HG03025 (cell line): ENCODE measurements around the gene CDH8.

Experiments used
- ATAC-seq: cut with Tn5 transposase; IDR thresholded peaks from one replicate; pipeline ENCODE4 v1.9.1; 2021; ENCODE audit warnings: mild to moderate bottlenecking, moderate library complexity; ENCODE audit not compliant: unreplicated experiment, low FRiP score

CDH8 gene

DNA sequence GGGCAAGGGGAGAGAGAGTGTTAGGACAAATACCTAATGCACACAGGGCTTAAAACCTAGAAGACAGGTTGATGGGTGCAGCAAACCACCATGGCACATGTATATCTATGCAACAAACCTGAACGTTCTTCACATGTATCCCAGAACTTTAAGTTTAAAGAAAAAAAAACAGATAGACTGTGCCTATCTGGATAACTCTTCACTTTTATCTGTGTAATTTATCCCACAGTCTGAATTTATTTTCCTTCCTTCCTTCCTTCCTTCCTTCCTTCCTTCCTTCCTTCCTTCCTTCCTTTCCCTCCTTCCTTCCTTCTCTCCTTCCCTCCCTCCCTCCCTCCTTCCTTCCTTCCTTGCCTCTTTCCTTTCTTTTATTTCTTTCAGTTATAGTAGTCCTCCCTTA is 370.7 kb downstream of the CDH8 start:
- ATAC-seq = no peak

DNA sequence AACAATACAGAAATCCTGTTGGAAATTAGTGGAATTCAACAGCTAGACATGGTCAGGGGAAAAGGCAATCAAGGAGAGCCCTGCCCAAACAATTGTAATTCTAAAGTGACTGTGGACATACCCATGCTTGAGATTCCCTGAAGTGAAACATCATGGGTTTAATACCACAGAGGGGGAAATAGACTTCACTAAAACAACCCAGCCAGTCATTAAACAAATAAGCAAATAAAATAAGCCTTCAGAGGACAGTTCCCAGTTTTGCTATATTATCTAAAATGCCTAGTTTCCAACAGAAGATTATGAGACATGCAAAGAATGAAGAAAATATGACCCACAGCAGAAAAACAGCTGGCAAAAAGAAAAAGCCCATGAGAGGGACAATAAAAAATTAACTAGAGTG is 376.3 kb downstream of the CDH8 start:
- ATAC-seq = no peak

- ATAC-seq = no peak
Measured at GRCh38 chr16:61654962-61655361, 381.3 kb downstream of the CDH8 start.

DNA sequence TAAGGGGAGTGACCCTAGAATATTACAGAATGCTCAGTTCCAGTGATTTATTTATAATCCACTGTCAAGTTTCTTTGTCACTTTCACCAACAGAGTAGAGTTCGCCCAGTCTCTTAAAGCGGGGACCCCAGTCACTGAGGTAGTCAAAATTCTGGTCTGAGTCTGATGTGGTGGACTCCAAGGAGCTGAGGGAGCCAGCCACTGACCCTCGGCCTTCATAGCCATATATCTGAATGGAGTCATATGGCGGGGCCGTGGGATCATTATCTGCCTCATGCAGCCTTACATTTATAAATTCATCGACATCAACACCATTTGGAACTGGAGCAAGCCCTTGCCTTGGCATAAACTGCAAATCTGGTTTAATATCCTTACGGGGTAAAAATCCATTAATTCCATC is 382.7 kb downstream of the CDH8 start:
- ATAC-seq = no peak

GRCh38 chr16:61645561-61645960 is 390.7 kb downstream of the CDH8 start:
- ATAC-seq = no peak

GRCh38 chr16:61644736-61645135 is 391.5 kb downstream of the CDH8 start:
- no peak for ATAC-seq

- no peak for ATAC-seq
Measured at GRCh38 chr16:61617219-61617783, 418.9 kb downstream of the CDH8 start.

- no peak for ATAC-seq
Measured at GRCh38 chr16:61616088-61616487, 420.1 kb downstream of the CDH8 start.

DNA sequence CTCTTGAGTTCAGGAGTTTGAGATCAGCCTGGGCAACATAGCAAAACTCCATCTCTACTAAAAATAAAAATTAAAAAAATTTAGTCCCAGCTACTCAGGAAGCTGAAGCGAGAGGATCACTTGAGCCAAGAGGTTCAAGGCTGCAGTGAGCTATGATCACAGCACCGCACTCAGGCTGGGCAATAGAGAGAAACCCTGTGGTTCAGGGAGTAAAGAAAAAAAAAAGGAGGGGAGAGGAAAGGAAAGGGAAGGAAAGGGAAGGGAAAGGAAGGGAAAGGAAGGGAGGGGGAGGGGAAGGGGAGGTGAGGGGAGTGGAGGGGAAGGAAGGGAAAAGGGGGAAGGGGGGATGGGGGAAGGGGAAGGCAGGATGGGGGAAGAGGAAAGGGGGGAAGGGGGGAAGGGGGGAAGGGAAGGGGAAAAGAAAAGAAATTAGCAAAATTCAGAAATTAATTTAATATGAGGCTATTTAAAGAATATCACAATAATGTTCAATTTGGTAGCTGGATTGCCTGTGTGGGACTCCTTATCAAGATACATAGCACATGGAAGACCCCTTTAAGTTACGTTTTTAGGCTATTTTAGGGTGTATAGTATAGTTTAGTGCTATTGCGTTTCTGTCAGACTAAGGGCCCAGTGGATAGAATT is 424.3 kb downstream of the CDH8 start:
- no peak for ATAC-seq

- ATAC-seq = no peak
Measured at GRCh38 chr16:61606581-61606980, 429.7 kb downstream of the CDH8 start.
